ENCODE measurements around the gene WIPF2.
A peak's percentile ranks its signal among the peaks of the same experiment; 100 is the strongest.
"Not testable (repeated sequence)": the region's sequence is repeated elsewhere in the genome, so short reads cannot be mapped to it uniquely, and the experiment has no call there.

Gene WIPF2

DNA sequence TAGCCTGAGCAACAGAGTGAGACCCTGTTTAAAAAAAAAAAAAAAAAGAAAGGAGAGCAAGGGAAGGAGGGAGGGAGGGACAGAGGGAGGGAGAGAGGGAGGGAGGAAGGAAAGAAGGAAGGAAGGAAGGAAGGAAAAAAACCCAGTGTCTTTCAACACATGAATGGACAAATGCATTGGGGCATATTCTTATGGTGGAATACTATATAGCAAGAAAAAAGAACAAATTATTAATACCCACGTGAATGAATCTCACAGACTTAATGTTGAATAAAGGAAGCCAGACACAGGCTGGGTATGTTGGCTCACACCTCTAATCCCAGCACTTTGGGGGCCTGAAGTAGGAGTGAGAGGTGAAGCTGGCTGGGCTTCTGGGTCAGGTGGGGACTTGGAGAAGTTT is 21.6 kb upstream of the WIPF2 start:
- Histone ChIP-seq H3K4me3 (ENCODE audit: low read length) (no peak overlapping the region), H3K27me3 (ENCODE audit: control insufficient read depth, insufficient read depth, low read length) (no peaks in the 10 kb centered on the region), H3K27ac (ENCODE audit: low read length) (no peak overlapping the region), H3K4me1 (ENCODE audit: control insufficient read depth, low read depth, low read length) (no peaks in the 10 kb centered on the region), H3K36me3 (ENCODE audit: control insufficient read depth, low read depth, low read length) (no peaks in the 10 kb centered on the region), H3K9ac (ENCODE audit: low read length) (no peak overlapping the region), H3K9me3 (ENCODE audit: control insufficient read depth, low read depth, low read length) (no peaks in the 10 kb centered on the region)

- H3K9ac ChIP-seq (ENCODE audit: low read length); H3K27ac ChIP-seq (ENCODE audit: low read length); H3K9me3 ChIP-seq (ENCODE audit: control insufficient read depth, low read depth, low read length); H3K36me3 ChIP-seq (ENCODE audit: control insufficient read depth, low read depth, low read length); H3K4me1 ChIP-seq (ENCODE audit: control insufficient read depth, low read depth, low read length); H3K4me3 ChIP-seq (ENCODE audit: low read length); H3K27me3 ChIP-seq (ENCODE audit: control insufficient read depth, insufficient read depth, low read length): not testable (repeated sequence)
Observed at GRCh38 chr17:40197965-40198456, 21.1 kb upstream of the WIPF2 start.

DNA sequence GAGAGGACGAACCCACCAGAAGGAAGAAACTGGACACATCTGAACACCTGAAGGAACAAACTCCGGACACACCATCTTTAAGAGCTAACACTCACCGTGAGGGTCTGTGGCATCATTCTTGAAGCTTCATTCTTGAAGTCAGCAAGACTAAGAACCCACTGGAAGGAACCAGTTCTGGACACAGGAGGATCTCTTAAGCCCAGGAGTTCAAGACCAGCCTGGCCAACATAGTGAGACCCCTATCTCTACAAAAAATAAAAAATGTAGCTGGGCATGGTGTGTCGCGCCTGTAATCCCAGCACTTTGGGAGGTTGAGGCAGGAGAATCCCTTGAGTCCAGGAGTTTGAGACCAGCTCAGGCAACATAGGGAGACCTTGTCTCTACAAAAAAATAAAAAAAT is 20.5 kb upstream of the WIPF2 start:
- H3K27me3 ChIP-seq (ENCODE audit: control insufficient read depth, insufficient read depth, low read length): no peaks in the 10 kb centered on the region
- H3K4me1 ChIP-seq (ENCODE audit: control insufficient read depth, low read depth, low read length): no peaks in the 10 kb centered on the region
- no peak overlapping the region for H3K9ac ChIP-seq (ENCODE audit: low read length)
- H3K36me3 ChIP-seq (ENCODE audit: control insufficient read depth, low read depth, low read length): no peaks in the 10 kb centered on the region
- H3K4me3 ChIP-seq (ENCODE audit: low read length): no peak overlapping the region
- H3K27ac ChIP-seq (ENCODE audit: low read length): no peak overlapping the region
- no peaks in the 10 kb centered on the region for H3K9me3 ChIP-seq (ENCODE audit: control insufficient read depth, low read depth, low read length)

DNA sequence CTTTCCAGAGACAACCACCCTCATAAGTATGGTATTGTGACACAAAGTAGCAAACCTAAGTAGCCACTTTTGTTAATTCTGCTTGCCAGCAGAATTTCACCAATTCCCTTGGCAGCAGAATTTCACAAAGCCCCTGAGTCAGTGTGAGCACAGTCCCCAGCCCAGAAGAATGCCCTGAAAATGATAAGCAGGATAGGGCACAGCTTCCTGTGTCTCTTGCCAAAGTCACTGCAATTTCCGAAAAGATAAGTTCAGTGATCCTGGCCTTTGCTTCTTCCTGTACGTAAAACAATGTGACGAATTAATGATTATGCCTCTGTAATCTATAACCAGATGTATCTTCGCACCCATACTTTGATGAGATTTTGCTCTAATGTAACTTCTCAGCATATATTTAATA is 16.0 kb upstream of the WIPF2 start:
- Histone ChIP-seq H3K9me3 (ENCODE audit: control insufficient read depth, low read depth, low read length) (no peaks in the 10 kb centered on the region), H3K9ac (ENCODE audit: low read length) (no peak overlapping the region), H3K27me3 (ENCODE audit: control insufficient read depth, insufficient read depth, low read length) (no peaks in the 10 kb centered on the region), H3K27ac (ENCODE audit: low read length) (no peak overlapping the region), H3K4me3 (ENCODE audit: low read length) (no peak overlapping the region), H3K4me1 (ENCODE audit: control insufficient read depth, low read depth, low read length) (no peaks in the 10 kb centered on the region), H3K36me3 (ENCODE audit: control insufficient read depth, low read depth, low read length) (no peaks in the 10 kb centered on the region)

DNA sequence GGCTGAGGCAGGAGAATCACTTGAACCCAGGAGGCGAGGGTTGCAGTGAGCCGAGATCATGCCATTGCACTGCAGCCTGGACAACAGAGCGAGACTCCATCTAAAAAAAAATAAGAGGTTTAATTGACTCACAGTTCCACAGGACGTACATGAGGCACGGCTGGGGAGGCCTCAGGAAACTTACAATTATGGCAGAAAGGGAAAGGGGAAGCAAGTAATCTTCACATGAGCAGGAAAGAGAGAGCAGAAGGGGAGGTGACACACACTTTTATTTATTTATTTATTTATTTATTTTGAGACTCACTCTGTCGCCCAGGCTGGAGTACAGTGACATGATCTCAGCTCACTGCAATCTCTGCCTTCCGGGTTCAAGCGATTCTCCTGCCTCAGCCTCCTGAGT is 12.9 kb upstream of the WIPF2 start:
- H3K4me3 ChIP-seq (ENCODE audit: low read length); H3K9me3 ChIP-seq (ENCODE audit: control insufficient read depth, low read depth, low read length); H3K36me3 ChIP-seq (ENCODE audit: control insufficient read depth, low read depth, low read length); H3K27me3 ChIP-seq (ENCODE audit: control insufficient read depth, insufficient read depth, low read length); H3K27ac ChIP-seq (ENCODE audit: low read length); H3K9ac ChIP-seq (ENCODE audit: low read length); H3K4me1 ChIP-seq (ENCODE audit: control insufficient read depth, low read depth, low read length): not testable (repeated sequence)

- Histone ChIP-seq H3K27ac (ENCODE audit: low read length) (no peak overlapping the region), H3K9ac (ENCODE audit: low read length) (no peak overlapping the region), H3K4me3 (ENCODE audit: low read length) (no peak overlapping the region), H3K9me3 (ENCODE audit: control insufficient read depth, low read depth, low read length) (no peaks in the 10 kb centered on the region), H3K27me3 (ENCODE audit: control insufficient read depth, insufficient read depth, low read length) (no peaks in the 10 kb centered on the region), H3K36me3 (ENCODE audit: control insufficient read depth, low read depth, low read length) (no peaks in the 10 kb centered on the region), H3K4me1 (ENCODE audit: control insufficient read depth, low read depth, low read length) (no peaks in the 10 kb centered on the region)
Observed at GRCh38 chr17:40209404-40210093, 9.6 kb upstream of the WIPF2 start.

- not testable (repeated sequence) for H3K4me3 ChIP-seq (ENCODE audit: low read length); H3K4me1 ChIP-seq (ENCODE audit: control insufficient read depth, low read depth, low read length); H3K9me3 ChIP-seq (ENCODE audit: control insufficient read depth, low read depth, low read length); H3K27ac ChIP-seq (ENCODE audit: low read length); H3K36me3 ChIP-seq (ENCODE audit: control insufficient read depth, low read depth, low read length); H3K27me3 ChIP-seq (ENCODE audit: control insufficient read depth, insufficient read depth, low read length); H3K9ac ChIP-seq (ENCODE audit: low read length)
Observed at GRCh38 chr17:40213914-40214313, 5.2 kb upstream of the WIPF2 start.

- no peaks in the 10 kb centered on the region for H3K36me3 ChIP-seq (ENCODE audit: control insufficient read depth, low read depth, low read length)
- H3K27me3 ChIP-seq (ENCODE audit: control insufficient read depth, insufficient read depth, low read length): no peaks in the 10 kb centered on the region
- no peaks in the 10 kb centered on the region for H3K9me3 ChIP-seq (ENCODE audit: control insufficient read depth, low read depth, low read length)
- peak overlapping the region; percentile 100 for H3K27ac ChIP-seq (ENCODE audit: low read length)
- peak overlapping the region; percentile 99 for H3K9ac ChIP-seq (ENCODE audit: low read length)
- H3K4me3 ChIP-seq (ENCODE audit: low read length): peak overlapping the region; percentile 100
- no peaks in the 10 kb centered on the region for H3K4me1 ChIP-seq (ENCODE audit: control insufficient read depth, low read depth, low read length)
Observed at GRCh38 chr17:40218006-40218739, 931 bp upstream of the WIPF2 start.

- H3K4me3 ChIP-seq (ENCODE audit: low read length): peak overlapping the region; percentile 100
- no peaks in the 10 kb centered on the region for H3K4me1 ChIP-seq (ENCODE audit: control insufficient read depth, low read depth, low read length)
- peak overlapping the region; percentile 68 for H3K27ac ChIP-seq (ENCODE audit: low read length)
- H3K27me3 ChIP-seq (ENCODE audit: control insufficient read depth, insufficient read depth, low read length): no peaks in the 10 kb centered on the region
- H3K9ac ChIP-seq (ENCODE audit: low read length): peak overlapping the region; percentile 85
- no peaks in the 10 kb centered on the region for H3K36me3 ChIP-seq (ENCODE audit: control insufficient read depth, low read depth, low read length)
- no peaks in the 10 kb centered on the region for H3K9me3 ChIP-seq (ENCODE audit: control insufficient read depth, low read depth, low read length)
Observed at GRCh38 chr17:40219594-40220338, 662 bp downstream of the WIPF2 start.

DNA sequence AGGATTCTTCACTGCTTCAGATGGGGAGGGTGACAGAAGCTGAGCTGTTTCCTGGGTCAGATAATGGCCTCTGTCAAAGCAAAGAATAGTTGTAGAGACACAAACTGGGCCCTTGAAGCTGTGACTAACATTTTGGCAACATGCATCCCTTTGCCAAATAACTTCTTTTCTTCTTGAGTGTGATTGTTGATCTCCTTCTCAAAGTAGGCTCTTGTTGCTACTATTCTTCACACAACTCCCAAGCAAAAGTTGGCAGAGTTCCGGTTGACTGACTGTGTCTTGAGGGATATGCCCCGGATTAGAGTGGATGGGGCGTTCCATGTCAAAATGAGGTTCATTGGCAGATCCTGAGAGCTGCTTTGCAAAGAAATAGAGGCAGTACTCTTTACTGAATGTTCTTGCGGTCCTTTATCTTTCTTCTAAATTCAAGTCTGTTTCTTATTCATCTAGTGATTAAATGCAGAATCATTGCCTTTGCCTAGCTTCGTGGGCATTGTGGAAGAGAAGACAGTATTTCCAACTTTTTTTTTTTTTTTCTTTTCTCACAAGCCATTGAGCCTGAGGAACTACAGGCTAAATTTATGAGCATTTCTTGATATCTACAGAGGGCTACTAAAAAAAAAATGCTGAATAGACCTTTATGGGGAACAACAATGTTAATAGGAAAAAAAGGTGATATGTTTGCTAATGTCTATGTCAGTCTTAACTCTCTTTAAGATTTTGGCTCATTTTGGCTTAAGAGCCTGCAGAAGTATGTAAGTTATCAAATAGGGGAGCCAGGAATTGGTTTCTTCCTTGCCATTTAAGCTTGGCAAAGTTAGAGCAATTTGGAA is 5.8 kb downstream of the WIPF2 start:
- Histone ChIP-seq H3K4me1 (ENCODE audit: control insufficient read depth, low read depth, low read length) (no peaks in the 10 kb centered on the region), H3K27ac (ENCODE audit: low read length) (no peak overlapping the region), H3K9me3 (ENCODE audit: control insufficient read depth, low read depth, low read length) (no peaks in the 10 kb centered on the region), H3K9ac (ENCODE audit: low read length) (no peak overlapping the region), H3K27me3 (ENCODE audit: control insufficient read depth, insufficient read depth, low read length) (no peaks in the 10 kb centered on the region), H3K36me3 (ENCODE audit: control insufficient read depth, low read depth, low read length) (no peaks in the 10 kb centered on the region), H3K4me3 (ENCODE audit: low read length) (no peak overlapping the region)

- not testable (repeated sequence) for H3K4me3 ChIP-seq (ENCODE audit: low read length); H3K9ac ChIP-seq (ENCODE audit: low read length); H3K36me3 ChIP-seq (ENCODE audit: control insufficient read depth, low read depth, low read length); H3K27me3 ChIP-seq (ENCODE audit: control insufficient read depth, insufficient read depth, low read length); H3K27ac ChIP-seq (ENCODE audit: low read length); H3K9me3 ChIP-seq (ENCODE audit: control insufficient read depth, low read depth, low read length); H3K4me1 ChIP-seq (ENCODE audit: control insufficient read depth, low read depth, low read length)
Observed at GRCh38 chr17:40229146-40229545, 10.0 kb downstream of the WIPF2 start.

All from iPS-18a (cell line).